GM20431 (cell line): ENCODE data around the gene ZNF771.
"Not testable (repeated sequence)": the region's sequence is repeated elsewhere in the genome, so short reads cannot be mapped to it uniquely, and the experiment has no call there.

Source experiments
- in situ Hi-C: fragments of 300-500 bp; cut with MseI, MboI; formaldehyde crosslinking; loops from one replicate; pipeline ENCODE4 v1.15.0; 2020; ENCODE audit warnings: low sequenced_read_pairs; ENCODE audit not compliant: unreplicated experiment

Gene ZNF771

DNA sequence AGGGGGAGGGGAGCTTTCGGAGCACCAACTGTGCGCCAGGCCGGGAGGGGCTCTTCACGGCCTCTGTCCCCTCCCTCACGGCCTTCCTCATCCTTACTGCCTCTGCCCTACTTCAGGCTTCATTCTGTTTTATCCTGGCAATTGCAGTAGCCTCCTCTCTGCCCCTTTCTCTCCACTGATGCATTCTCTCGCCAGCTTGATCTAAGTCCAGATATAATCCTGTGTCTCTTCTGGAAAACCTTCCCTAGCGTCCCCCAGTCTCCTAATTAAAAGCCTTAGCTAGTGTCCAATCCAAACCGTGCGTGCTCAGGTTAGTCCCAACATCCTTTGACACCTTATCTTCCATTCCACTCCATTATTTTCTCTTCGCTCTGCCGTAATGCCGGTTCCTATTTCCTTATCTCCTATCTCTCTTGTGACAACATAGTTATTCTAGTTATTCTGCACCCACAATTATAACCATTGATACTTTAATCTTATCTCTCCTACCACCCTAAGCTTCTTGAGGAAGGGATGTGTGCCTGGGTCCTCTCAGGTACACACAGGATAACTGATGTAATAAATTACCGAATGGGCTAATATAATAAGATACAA, 11.3 kb upstream of the ZNF771 start:
- in situ Hi-C loops, result no loop called here

GRCh38 chr16:30396627-30397026, 10.8 kb upstream of the ZNF771 start:
- in situ Hi-C loops, result not testable (repeated sequence)

- in situ Hi-C loops, result no loop called here
Observed at GRCh38 chr16:30397056-30397455, 10.3 kb upstream of the ZNF771 start.

- in situ Hi-C loops, result no loop called here
Observed at GRCh38 chr16:30397776-30398660, 9.4 kb upstream of the ZNF771 start.

DNA sequence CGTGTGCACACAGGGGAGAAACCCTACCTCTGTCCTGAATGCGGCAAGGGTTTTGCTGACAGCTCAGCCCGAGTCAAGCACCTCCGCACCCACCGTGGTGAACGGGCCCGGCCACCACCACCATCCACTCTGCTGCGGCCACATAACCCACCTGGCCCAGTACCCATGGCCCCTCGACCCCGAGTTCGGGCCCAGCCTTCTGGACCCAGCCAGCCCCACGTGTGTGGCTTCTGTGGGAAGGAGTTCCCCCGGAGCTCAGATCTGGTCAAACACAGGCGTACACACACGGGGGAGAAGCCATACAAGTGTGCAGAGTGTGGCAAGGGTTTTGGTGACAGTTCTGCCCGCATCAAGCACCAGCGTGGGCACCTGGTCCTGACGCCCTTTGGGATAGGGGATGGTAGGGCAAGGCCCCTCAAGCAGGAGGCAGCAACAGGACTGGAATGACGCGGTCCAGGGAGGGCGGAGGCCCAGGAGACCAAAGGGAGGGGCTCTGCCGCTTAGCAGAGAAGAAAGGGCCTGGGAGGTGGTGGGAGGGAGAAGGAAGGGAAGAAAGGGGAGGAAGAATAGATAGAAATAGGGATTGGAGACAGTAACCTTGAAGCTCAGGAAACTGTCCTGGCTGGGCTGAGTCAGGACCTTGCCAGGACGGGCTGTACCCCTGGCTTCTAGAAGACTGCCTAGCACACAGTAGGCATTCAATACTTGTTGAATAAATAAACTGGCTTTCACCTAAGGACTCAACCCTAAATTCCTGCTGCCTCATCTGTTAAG, 8.6 kb upstream of the ZNF771 start:
- in situ Hi-C loops, result no loop called here

- in situ Hi-C loops, result no loop called here
Observed at GRCh38 chr16:30399435-30400186, 7.8 kb upstream of the ZNF771 start.

DNA sequence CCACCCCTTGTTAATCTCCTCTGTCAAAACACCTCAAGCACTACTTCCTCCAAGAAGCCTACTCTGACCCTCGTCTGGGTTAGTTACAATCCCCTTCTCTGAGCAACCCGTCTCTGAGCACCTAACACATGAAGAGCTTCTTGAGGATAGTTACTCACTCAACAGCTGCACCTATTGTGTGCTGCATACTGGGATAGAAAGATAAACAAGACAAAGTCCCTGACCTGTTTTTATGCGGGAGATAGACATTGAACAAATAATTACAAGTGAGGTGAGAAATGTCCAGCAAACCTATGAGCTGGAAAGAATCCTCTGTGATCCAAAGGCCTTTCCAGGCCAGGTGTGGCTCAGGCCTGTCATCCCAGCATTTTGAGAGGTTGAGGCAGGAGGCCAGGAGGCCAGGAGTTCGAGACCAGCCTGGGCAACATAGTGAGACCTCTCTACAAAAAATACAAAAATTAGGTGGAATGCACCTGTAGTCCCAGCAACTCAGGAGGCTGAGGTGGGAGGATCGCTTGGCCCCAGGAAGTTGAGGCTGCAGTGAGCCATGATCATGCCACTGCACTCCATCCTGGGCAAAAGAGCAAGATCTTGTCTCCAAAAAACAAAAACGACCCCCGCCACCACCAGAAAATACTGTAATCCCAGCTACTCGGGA, 5.5 kb upstream of the ZNF771 start:
- in situ Hi-C loops, result no loop called here

- in situ Hi-C loops, result no loop called here
Observed at GRCh38 chr16:30406795-30407101, 658 bp upstream of the ZNF771 start.

DNA sequence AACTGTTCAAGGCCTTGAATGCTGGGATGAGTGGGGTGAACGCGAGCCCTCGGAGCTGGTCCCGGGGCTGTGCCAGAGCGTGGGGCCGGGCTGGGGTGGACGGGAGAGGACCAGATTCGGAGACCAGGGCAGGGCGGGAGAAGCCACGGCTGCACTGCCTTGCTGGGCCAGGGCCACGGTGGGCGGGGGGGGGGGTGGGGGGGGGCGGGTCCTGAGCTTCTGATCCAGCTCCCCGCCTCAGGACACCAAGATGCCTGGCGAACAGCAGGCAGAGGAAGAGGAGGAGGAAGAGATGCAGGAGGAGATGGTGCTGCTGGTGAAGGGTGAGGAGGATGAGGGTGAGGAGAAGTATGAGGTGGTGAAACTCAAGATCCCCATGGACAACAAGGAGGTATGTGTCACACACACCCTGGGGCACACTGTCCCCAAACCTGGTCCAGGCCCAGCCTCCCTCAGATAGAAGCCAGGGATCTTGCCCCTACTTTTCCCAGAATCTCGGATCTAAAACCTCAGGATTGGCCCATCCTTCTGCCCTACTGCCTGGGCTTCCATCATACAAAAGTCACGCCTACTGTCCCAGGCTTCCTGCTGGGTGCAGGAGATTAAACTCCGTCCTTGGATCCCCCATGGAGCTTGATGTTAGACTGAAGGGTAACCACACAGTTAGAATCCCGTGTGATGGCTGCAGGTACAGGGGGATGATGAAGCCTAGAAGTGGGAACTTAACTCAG, 563 bp downstream of the ZNF771 start:
- in situ Hi-C loops, result no loop called here

DNA sequence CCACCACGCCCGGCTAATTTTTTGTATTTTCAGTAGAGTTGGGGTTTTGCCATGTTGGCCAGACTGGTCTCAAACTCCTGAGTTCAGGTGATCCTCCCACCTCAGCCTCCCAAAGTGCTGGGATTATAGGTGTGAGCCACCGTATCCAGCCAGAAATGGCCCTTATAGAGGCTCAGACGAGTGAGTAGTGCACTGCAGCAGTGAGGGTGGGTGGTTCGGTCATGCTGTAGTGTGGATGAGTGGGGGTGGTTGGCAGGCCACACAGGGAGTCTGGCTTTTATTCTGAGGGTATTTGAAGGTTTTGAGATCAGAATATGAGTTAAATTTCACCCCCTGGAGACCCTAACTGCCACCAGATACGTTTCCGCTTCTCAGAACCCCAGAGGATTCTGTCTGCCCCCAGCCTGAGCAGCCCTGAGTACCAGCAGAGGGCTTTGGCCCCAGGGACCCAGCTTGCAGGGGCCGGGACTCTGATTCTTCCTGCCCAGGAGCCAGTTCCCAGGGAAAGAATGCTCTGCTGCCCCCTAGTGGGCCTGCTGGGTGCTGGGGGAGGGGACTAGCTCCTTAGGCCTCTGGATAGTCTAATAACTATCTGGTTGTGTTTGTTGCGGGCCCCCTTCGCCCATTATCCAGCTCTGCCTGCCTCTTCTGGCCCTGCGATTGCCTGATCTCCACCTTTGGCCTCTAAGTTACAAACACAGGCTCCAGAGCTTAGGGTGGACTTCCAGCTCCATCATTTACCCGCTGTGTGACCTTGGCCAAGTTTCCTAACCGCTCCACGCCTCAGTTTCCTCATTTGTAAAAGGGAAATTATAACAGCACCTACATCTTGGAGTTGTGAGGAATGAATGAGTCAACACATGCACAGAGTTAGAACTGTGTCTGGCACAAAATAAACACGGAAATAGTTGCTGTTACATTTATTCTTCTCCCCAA, 2.0 kb downstream of the ZNF771 start:
- in situ Hi-C loops, result no loop called here

DNA sequence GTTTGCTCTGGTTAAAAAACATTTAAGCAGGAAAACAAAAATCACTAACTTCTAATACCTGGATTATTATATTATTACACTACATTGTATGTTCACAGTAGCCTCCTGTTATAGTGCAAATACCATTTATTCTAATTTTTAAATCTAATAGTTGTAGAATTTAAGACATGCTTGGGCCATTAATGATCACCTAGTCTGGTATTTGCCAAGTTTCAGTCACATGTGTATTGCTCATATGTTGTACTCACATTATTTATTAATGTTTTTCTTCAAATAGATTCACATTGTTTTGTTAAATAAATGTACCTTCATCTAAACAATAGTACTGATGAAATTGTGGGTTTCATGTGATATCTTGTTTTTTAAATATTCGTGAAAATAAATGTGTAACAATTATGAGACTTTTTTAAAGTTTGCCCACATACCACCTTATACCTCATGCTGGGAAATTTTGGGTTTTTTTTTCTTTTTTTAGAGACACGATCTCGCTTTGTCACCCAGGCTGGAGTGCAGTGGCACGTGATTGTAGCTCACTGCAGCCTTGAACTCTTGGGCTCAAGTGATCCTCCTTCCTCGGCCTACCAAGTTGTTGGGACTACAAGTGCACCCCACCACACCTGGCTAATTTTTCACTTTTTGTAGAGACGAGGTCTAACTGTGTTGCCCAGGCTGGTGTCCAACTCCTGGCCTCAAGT, 5.9 kb downstream of the ZNF771 start:
- in situ Hi-C loops, result no loop called here

- in situ Hi-C loops, result no loop called here
Observed at GRCh38 chr16:30414159-30414558, 6.8 kb downstream of the ZNF771 start.

- in situ Hi-C loops, result no loop called here
Observed at GRCh38 chr16:30416047-30416603, 8.7 kb downstream of the ZNF771 start.

GRCh38 chr16:30416624-30417528, 9.5 kb downstream of the ZNF771 start:
- in situ Hi-C loops, result no loop called here

DNA sequence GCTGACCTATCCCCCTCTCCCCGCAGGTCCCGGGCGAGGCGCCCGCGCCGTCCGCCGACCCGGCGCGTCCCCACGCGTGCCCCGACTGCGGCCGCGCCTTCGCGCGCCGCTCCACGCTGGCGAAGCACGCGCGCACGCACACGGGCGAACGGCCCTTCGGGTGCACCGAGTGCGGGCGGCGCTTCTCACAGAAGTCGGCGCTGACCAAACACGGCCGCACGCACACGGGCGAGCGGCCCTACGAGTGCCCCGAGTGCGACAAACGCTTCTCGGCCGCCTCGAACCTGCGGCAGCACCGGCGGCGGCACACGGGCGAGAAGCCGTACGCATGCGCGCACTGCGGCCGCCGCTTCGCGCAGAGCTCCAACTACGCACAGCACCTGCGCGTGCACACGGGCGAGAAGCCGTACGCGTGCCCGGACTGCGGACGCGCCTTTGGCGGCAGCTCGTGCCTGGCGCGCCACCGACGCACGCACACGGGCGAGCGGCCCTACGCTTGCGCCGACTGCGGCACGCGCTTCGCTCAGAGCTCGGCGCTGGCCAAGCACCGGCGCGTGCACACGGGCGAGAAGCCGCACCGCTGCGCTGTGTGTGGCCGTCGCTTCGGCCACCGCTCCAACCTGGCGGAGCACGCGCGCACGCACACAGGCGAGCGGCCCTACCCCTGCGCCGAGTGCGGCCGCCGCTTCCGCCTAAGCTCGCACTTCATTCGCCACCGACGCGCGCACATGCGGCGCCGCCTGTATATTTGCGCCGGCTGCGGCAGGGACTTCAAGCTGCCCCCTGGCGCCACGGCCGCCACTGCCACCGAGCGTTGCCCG, 10.3 kb downstream of the ZNF771 start:
- in situ Hi-C loops, result no loop called here
